Upper lobe of right lung (tissue), 1 donor: ENCODE data around the gene SLC35F5. TPM values are rescaled to one million over a fixed set of nuclear protein-coding genes. Genes with fewer than 3 reads are reported as not detected.
A peak's percentile ranks its signal among the peaks of the same experiment; 100 is the strongest.

Experiments
- ATAC-seq: fragments of 200-7000 bp; cut with Tn5 transposase; one replicate; pipeline ENCODE4 v1.9.1; 2020; ENCODE audit warnings: mild to moderate bottlenecking, moderate library complexity
- DNase-seq: peaks from one replicate; pipeline ENCODE4 v3.0.0-alpha.2; 2020
- H3K27ac ChIP-seq: fragments of 200-600 bp; one replicate; pipeline ENCODE4 v1.8.0; 2022
- H3K27me3 ChIP-seq: fragments of 200-600 bp; one replicate; pipeline ENCODE4 v1.8.0; 2022; ENCODE audit warnings: mild to moderate bottlenecking
- H3K36me3 ChIP-seq: fragments of 200-600 bp; one replicate; pipeline ENCODE4 v1.8.0; 2022
- H3K4me1 ChIP-seq: fragments of 200-600 bp; one replicate; pipeline ENCODE4 v1.8.0; 2022
- H3K4me3 ChIP-seq: fragments of 200-600 bp; one replicate; pipeline ENCODE4 v1.8.0; 2022; ENCODE audit warnings: mild to moderate bottlenecking
- H3K9me3 ChIP-seq: fragments of 200-600 bp; one replicate; pipeline ENCODE4 v1.8.0; 2022
- intact Hi-C: fragments of 100-400 bp; cut with DNase I; formaldehyde crosslinking; loops from one replicate; pipeline ENCODE4 v1.11.0; 2022
- total RNA-seq: library from RNA; stranded (reverse); fragmentation: NEBNext Ultra II Directional; extraction: Animal tissue kit (Norgen Biotek cat#: 25700); gene quantifications from one replicate; pipeline ENCODE4 v1.2.1, GENCODE V29; 2021
- TF ChIP-seq, protein P1 (sequence below): fragments of 200-600 bp; IDR thresholded peaks from one replicate; pipeline ENCODE4 v1.8.0; 2022; ENCODE audit warnings: antibody characterized with exemption
- donor health status: DM: no; HTN: yes; CAD: no; lungs with severe emphysema.

SLC35F5 gene
- total RNA-seq, 1 donor from 2014 or later = 76.0 TPM

DNA sequence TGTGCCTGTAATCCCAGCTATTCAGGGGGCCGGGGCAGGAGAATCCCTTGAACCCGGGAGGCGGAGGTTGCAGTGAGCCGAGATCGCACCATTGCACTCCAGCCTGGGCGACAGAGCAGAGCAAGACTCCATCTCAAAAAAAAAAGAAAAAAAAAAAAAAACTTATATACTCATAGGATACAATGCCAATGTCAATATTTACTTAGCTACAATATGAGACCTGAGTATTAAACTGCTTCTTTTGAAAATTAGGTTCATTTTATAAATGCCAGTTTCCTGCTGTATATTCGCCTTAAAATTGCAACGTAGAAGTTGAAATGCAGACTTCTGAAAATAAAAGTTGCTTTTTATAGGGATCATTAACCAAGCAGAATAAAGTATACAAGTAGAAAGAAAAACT lies 2.3 kb downstream of the SLC35F5 start:
- H3K27me3 ChIP-seq = no peaks in the 10 kb centered on the region
- no peaks in the 10 kb centered on the region for H3K9me3 ChIP-seq
- no peak for DNase-seq
- no peak overlapping the region for H3K27ac ChIP-seq
- H3K4me1 ChIP-seq = peaks cover 19% of the 10 kb centered on the region
- no peak for ATAC-seq
- peaks cover 31% of the 10 kb centered on the region for H3K36me3 ChIP-seq
- intact Hi-C loops = no loop called here
- TF ChIP-seq, protein P1, sequence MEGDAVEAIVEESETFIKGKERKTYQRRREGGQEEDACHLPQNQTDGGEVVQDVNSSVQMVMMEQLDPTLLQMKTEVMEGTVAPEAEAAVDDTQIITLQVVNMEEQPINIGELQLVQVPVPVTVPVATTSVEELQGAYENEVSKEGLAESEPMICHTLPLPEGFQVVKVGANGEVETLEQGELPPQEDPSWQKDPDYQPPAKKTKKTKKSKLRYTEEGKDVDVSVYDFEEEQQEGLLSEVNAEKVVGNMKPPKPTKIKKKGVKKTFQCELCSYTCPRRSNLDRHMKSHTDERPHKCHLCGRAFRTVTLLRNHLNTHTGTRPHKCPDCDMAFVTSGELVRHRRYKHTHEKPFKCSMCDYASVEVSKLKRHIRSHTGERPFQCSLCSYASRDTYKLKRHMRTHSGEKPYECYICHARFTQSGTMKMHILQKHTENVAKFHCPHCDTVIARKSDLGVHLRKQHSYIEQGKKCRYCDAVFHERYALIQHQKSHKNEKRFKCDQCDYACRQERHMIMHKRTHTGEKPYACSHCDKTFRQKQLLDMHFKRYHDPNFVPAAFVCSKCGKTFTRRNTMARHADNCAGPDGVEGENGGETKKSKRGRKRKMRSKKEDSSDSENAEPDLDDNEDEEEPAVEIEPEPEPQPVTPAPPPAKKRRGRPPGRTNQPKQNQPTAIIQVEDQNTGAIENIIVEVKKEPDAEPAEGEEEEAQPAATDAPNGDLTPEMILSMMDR = no peak
- peak overlapping the region; percentile 98 for H3K4me3 ChIP-seq

DNA sequence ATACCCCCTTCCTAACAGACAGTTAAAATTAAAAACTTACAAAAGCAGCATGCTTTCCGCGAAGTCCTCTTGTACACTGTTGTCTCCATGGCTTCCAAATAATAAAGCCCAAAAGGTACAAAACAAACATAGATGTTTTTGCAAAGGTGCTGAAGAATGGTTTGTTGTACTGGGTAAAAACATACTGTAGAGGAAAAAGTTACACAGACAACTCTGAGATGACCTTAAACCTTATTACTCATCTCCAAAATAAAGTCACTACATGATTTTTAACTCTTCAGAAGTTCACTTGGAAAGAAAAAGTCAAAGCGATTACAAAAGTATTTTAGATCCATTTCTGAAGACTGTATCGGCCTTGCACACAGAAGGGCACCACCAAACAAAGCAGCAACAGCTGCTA lies 6.1 kb downstream of the SLC35F5 start:
- no peak overlapping the region for H3K4me3 ChIP-seq
- H3K4me1 ChIP-seq = peaks cover 12% of the 10 kb centered on the region
- intact Hi-C loops = no loop called here
- DNase-seq = no peak
- no peaks in the 10 kb centered on the region for H3K9me3 ChIP-seq
- ATAC-seq = no peak
- no peaks in the 10 kb centered on the region for H3K27me3 ChIP-seq
- no peak overlapping the region for H3K27ac ChIP-seq
- H3K36me3 ChIP-seq = peaks cover 68% of the 10 kb centered on the region
- TF ChIP-seq, protein P1 = no peak

DNA sequence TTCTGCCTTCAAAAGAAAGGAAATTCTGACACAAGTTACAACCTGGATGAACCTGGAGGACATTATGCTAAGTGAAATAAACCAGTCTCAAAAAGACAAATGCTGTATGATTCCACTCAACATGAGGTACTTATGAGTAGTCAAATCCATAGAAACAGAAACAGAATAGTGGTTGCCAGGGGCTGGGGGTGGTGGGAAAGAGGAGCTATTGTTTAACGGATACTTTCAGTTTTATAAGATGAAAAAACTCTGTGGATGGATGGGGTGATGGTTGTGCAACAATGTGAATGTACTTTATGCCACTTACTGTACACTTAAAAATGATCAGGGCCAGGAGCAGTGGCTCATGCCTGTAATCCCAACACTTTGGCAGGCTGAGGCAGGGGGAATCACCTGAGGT lies 15.4 kb downstream of the SLC35F5 start:
- Histone ChIP-seq H3K27me3 (no peaks in the 10 kb centered on the region), H3K9me3 (no peaks in the 10 kb centered on the region), H3K4me1 (no peaks in the 10 kb centered on the region), H3K4me3 (no peak overlapping the region), H3K36me3 (peaks cover 95% of the 10 kb centered on the region), H3K27ac (no peak overlapping the region)
- TF ChIP-seq, protein P1 = no peak
- intact Hi-C loops = no loop called here
- DNase-seq (no peak), ATAC-seq (no peak)

DNA sequence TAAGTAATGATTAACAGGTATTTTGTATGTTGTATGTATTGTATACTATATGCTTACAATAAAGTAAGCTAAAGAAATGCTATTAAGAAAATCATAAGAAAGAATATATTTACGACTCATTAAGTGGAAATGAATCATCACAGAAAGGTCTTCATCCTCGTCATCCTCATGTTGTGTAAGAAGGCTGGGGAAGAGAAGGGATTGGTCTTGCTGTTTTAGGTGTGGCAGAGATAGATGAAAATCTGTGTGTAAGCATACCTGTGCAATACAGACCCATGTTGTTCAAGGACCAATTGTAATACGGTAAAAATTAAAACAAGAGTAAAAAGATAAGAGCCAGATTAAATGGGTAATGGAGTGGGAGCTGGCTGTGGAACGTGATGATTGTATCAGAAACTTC lies 16.6 kb downstream of the SLC35F5 start:
- H3K27me3 ChIP-seq = no peaks in the 10 kb centered on the region
- no peak overlapping the region for H3K4me3 ChIP-seq
- no peaks in the 10 kb centered on the region for H3K9me3 ChIP-seq
- H3K4me1 ChIP-seq = no peaks in the 10 kb centered on the region
- intact Hi-C loops = no loop called here
- no peak for DNase-seq
- H3K36me3 ChIP-seq = peaks cover 92% of the 10 kb centered on the region
- no peak overlapping the region for H3K27ac ChIP-seq
- TF ChIP-seq, protein P1 = no peak
- no peak for ATAC-seq

DNA sequence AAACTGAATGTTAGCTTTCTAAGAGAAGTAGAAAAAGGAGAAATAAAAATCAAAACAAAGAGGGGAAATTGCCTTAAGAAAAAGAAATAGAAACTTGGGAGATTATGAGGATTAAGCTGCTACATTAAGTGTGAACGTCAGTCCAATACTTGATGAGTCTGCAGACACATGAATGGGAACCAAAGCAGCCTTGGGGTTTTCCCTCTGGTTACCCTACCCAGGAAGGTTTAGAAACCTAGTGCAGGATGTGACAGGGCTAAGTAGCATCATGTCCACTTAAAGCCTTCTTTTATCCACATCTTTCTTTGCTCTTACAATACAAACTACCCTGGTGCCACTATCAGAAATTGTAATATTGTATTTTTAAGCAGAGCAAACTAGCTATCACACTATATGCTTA lies 22.3 kb downstream of the SLC35F5 start:
- H3K9me3 ChIP-seq = no peaks in the 10 kb centered on the region
- DNase-seq (no peak), ATAC-seq (no peak)
- TF ChIP-seq, protein P1 = no peak
- H3K4me1 ChIP-seq = no peaks in the 10 kb centered on the region
- no peak overlapping the region for H3K4me3 ChIP-seq
- H3K36me3 ChIP-seq = peaks cover 70% of the 10 kb centered on the region
- H3K27ac ChIP-seq = no peak overlapping the region
- intact Hi-C loops = no loop called here
- no peaks in the 10 kb centered on the region for H3K27me3 ChIP-seq

DNA sequence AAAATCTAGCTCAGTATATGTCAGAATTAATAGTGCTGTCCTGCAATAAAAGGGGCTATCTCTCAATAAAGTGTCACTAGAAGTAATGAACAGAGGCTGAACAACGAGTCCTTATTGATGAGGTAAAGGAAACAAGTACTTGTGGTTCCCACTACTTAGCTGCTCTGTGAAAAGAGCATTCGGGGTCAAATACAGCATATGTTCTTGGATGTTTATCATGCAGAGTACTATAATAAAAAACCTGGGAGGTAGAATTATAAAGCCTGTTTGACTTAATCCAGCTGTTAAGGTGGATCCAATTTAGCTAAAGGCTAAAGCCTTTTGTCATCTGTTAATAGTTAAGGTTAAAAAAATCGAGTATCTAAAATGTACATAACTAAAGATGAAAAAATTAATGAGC lies 32.4 kb downstream of the SLC35F5 start:
- Histone ChIP-seq H3K27me3 (no peaks in the 10 kb centered on the region), H3K4me1 (no peaks in the 10 kb centered on the region), H3K27ac (no peak overlapping the region), H3K9me3 (no peaks in the 10 kb centered on the region), H3K4me3 (no peak overlapping the region), H3K36me3 (peaks cover 48% of the 10 kb centered on the region)
- TF ChIP-seq, protein P1 = no peak
- intact Hi-C loops = no loop called here
- DNase-seq (no peak), ATAC-seq (no peak)
